ENCODE measurements around the gene WDR59. TPM values are rescaled to one million over a fixed set of nuclear protein-coding genes. Genes with fewer than 3 reads are reported as not detected.
"Not testable (repeated sequence)": the region's sequence is repeated elsewhere in the genome, so short reads cannot be mapped to it uniquely, and the experiment has no call there.

The WDR59 gene
- polyA plus RNA-seq, 1 experiment: 48.1 TPM

DNA sequence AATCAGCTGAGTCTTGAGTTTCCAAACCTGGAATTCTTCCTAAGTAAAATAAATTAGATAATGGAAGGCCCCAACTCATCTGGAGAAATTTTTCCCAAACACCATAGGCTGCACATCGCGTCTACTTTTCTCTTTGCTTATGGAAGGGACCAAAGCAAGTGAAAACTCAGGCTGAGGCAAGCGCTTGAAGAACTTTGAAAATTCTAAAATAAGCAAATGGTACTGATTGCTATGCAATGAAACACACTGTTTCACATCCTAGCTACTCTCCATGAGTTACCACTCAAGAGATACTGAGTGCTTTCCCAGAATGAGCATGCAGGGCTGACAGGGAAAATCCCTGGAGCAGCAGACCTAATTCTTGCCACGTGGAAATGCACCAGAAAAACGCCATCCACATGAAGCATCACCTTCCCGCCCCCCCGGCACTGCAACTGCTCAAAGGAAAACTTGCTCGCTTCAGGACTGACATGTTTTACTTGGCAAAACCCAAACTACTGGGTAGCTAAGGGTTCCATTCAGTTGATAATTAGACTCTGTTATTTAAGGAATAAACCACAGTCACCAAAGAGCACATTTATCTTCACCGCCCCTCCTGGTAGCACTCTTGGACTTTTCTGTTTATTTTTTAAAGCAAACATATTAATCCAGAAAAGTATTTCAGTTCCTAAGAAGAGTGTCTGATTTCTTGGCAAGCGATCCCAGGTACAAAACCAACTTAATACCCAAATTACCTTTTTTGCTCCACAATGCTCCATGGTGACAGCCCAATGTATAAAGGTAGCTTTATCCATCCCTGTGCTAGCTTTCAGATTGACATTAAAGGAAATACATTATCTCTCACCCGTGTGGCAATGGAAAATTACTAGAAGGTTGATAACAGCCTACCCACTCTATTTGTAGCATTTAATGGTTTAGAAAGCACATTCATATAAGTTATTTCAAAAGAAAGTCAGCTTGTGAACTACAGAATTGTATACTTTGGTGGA lies 62.5 kb downstream of the WDR59 start:
- CTCF ChIA-PET: interaction anchor here (2.5 kb wide), 1 partner anchor 189 kb away, joined by 8 read pairs; no protein-coding TSS in a partner anchor
- no peaks in the 10 kb centered on the region for H3K9me3 ChIP-seq (ENCODE audit: control insufficient read depth, insufficient read depth, low read length)
- no peak overlapping the region for H3K4me3 ChIP-seq (ENCODE audit: low read depth, low read length)
- H3K27ac ChIP-seq (ENCODE audit: low read depth, low read length): no peak overlapping the region
- TF ChIP-seq, protein P1, sequence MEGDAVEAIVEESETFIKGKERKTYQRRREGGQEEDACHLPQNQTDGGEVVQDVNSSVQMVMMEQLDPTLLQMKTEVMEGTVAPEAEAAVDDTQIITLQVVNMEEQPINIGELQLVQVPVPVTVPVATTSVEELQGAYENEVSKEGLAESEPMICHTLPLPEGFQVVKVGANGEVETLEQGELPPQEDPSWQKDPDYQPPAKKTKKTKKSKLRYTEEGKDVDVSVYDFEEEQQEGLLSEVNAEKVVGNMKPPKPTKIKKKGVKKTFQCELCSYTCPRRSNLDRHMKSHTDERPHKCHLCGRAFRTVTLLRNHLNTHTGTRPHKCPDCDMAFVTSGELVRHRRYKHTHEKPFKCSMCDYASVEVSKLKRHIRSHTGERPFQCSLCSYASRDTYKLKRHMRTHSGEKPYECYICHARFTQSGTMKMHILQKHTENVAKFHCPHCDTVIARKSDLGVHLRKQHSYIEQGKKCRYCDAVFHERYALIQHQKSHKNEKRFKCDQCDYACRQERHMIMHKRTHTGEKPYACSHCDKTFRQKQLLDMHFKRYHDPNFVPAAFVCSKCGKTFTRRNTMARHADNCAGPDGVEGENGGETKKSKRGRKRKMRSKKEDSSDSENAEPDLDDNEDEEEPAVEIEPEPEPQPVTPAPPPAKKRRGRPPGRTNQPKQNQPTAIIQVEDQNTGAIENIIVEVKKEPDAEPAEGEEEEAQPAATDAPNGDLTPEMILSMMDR (IDR thresholded peaks at IDR 0.05; ENCODE audit: low read depth, low read length): no peak
- no peaks in the 10 kb centered on the region for H3K27me3 ChIP-seq (ENCODE audit: control insufficient read depth, insufficient read depth, low read length)
- DNase-seq (ENCODE audit: low read depth, low spot score): no peak
- POLR2A ChIA-PET: no interaction called here

DNA sequence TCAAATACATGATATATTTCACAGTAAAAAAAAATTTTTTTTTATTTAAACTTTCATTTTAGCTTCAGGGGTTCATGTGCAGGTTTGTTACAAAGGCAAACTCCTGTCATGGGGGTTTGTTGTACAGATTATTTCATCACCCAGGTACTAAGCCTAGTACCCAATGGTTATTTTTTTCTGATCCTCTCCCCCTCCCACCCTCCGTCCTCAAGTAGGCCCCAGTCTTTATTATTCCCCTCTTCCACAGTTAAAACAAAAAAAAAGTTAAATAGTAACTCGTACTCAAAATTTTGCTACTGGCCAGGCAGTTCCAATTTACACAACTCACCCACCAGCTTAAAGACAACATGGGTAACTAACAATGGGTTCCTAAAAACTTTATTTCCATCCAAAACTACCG lies 63.9 kb downstream of the WDR59 start:
- CTCF ChIA-PET: no interaction called here
- no peak overlapping the region for H3K27ac ChIP-seq (ENCODE audit: low read depth, low read length)
- DNase-seq (ENCODE audit: low read depth, low spot score): no peak
- no peaks in the 10 kb centered on the region for H3K9me3 ChIP-seq (ENCODE audit: control insufficient read depth, insufficient read depth, low read length)
- H3K27me3 ChIP-seq (ENCODE audit: control insufficient read depth, insufficient read depth, low read length): no peaks in the 10 kb centered on the region
- no peak overlapping the region for H3K4me3 ChIP-seq (ENCODE audit: low read depth, low read length)
- TF ChIP-seq, protein P1 (IDR thresholded peaks at IDR 0.05; ENCODE audit: low read depth, low read length): no peak
- POLR2A ChIA-PET: no interaction called here

- Histone ChIP-seq H3K4me3 (ENCODE audit: low read depth, low read length) (no peak overlapping the region), H3K27ac (ENCODE audit: low read depth, low read length) (no peak overlapping the region), H3K9me3 (ENCODE audit: control insufficient read depth, insufficient read depth, low read length) (peaks cover 5% of the 10 kb centered on the region), H3K27me3 (ENCODE audit: control insufficient read depth, insufficient read depth, low read length) (no peaks in the 10 kb centered on the region)
- POLR2A ChIA-PET: no interaction called here
- CTCF ChIA-PET: no interaction called here
- TF ChIP-seq, protein P1 (IDR thresholded peaks at IDR 0.05; ENCODE audit: low read depth, low read length): no peak
- no peak for DNase-seq (ENCODE audit: low read depth, low spot score)
Observed at GRCh38 chr16:74909665-74910064, 75.3 kb downstream of the WDR59 start.

- H3K27ac ChIP-seq (ENCODE audit: low read depth, low read length); DNase-seq (ENCODE audit: low read depth, low spot score); POLR2A ChIA-PET; H3K9me3 ChIP-seq (ENCODE audit: control insufficient read depth, insufficient read depth, low read length); CTCF ChIA-PET; H3K4me3 ChIP-seq (ENCODE audit: low read depth, low read length); H3K27me3 ChIP-seq (ENCODE audit: control insufficient read depth, insufficient read depth, low read length): not testable (repeated sequence)
Observed at GRCh38 chr16:74908759-74909158, 76.2 kb downstream of the WDR59 start.

DNA sequence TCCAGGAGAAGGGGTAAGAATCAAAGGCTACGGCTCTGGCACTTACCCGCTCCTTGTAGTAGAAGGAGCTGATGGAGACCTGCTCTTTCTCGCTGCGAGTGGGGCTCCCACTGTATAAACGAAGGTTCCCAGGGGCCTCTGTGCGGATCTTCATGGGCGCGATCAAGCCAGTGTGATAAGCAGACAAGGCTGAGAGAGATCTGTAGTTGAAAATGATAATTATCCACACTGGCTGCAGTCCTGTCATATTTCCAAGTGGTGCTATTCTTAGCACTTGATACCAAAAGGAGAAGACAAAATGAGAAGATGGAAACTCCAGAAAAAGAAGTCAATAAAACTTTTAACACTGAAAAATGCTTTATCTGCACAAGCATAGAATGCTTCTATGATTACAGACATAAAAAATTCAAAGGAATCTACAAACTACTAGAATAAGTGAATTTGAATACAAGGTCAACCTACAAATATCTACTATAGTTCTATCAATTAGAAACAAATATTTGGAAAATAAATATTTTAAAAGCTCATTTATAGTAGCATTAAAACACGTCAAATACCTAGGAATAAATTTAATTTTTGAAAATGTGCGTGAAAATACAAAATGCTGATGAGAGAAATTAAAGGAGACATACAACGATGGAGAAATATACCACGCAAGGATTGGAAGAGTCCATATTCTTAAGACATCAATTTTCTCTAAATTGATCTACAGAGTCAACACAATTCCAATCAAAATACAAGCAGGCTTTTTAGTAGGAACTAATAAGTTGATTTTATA lies 80.8 kb downstream of the WDR59 start:
- CTCF ChIA-PET: no interaction called here
- Histone ChIP-seq H3K27me3 (ENCODE audit: control insufficient read depth, insufficient read depth, low read length) (no peaks in the 10 kb centered on the region), H3K9me3 (ENCODE audit: control insufficient read depth, insufficient read depth, low read length) (no peaks in the 10 kb centered on the region), H3K4me3 (ENCODE audit: low read depth, low read length) (no peak overlapping the region), H3K27ac (ENCODE audit: low read depth, low read length) (no peak overlapping the region)
- TF ChIP-seq, protein P1 (IDR thresholded peaks at IDR 0.05; ENCODE audit: low read depth, low read length): no peak
- DNase-seq (ENCODE audit: low read depth, low spot score): no peak
- POLR2A ChIA-PET: no interaction called here
